IMR-90 (cell line): ENCODE results near the gene PRKCE. TPM values are rescaled to one million over a fixed set of nuclear protein-coding genes. Genes with fewer than 3 reads are reported as not detected.
A peak's percentile ranks its signal among the peaks of the same experiment; 100 is the strongest.

Experiments
- ATAC-seq: fragments of 200-7000 bp; cut with Tn5 transposase; 2 replicates; pipeline ENCODE4 v1.9.1; 2020; ENCODE audit warnings: low read depth, mild to moderate bottlenecking, moderate library complexity
- BruUV-seq: library from RNA; stranded (reverse); fragments of 400-500 nt; replicated peaks from 2 replicates; lab custom pipeline; 2021; lab: Mats Ljungman, UMichigan
- CTCF ChIA-PET: fragments of 300-600 bp; formaldehyde crosslinking; extraction: SDS; loops from one replicate; lab custom pipeline; 2021; ENCODE audit warnings: antibody characterized with exemption; lab: Yijun Ruan, JAX
- POLR2A ChIA-PET: fragments of 300-600 bp; sonication (Branson Sonifier 250); formaldehyde crosslinking; loops from one replicate; lab custom pipeline; 2022; ENCODE audit warnings: antibody characterized with exemption; ENCODE audit not compliant: unreplicated experiment; lab: Charles Lee
- DNase-seq: peaks from one replicate; pipeline ENCODE4 v3.0.0; 2013
- H2AFZ ChIP-seq: replicated peaks from 2 replicates; pipeline ENCODE3; 2013; ENCODE audit warnings: low read length, mild to moderate bottlenecking; ENCODE audit not compliant: poor library complexity
- H2AK5ac ChIP-seq: 2 replicates; pipeline ENCODE4 v1.6.1; 2013; ENCODE audit warnings: low read depth, low read length, inconsistent platforms
- H2AK9ac ChIP-seq: replicated peaks from 2 replicates; pipeline ENCODE3; 2013; ENCODE audit warnings: mild to moderate bottlenecking, low read depth, low read length, moderate library complexity; ENCODE audit not compliant: poor library complexity
- H2BK120ac ChIP-seq: 2 replicates; pipeline ENCODE4 v1.6.1; 2013; ENCODE audit warnings: low read depth, low read length, inconsistent platforms
- H2BK15ac ChIP-seq: 3 replicates; pipeline ENCODE4 v1.6.1; 2013; ENCODE audit warnings: low read depth, low read length, inconsistent platforms
- H2BK20ac ChIP-seq: 2 replicates; pipeline ENCODE4 v1.6.1; 2013; ENCODE audit warnings: low read depth, mild to moderate bottlenecking, inconsistent platforms, low read length, moderate library complexity
- H2BK5ac ChIP-seq: 2 replicates; pipeline ENCODE4 v1.6.1; 2013; ENCODE audit warnings: mild to moderate bottlenecking, low read depth, low read length, inconsistent platforms; ENCODE audit not compliant: poor library complexity, severe bottlenecking
- H3K14ac ChIP-seq: replicated peaks from 2 replicates; pipeline ENCODE4 v1.6.1; 2013; ENCODE audit warnings: low read depth, low read length, inconsistent platforms
- H3K18ac ChIP-seq: 2 replicates; pipeline ENCODE4 v1.6.1; 2013; ENCODE audit warnings: low read depth, low read length, control low read depth
- H3K23ac ChIP-seq: 2 replicates; pipeline ENCODE4 v1.6.1; 2013; ENCODE audit warnings: low read depth, low read length, inconsistent platforms
- H3K27ac ChIP-seq: 2 replicates; pipeline ENCODE4 v1.5.1; 2013; ENCODE audit warnings: mild to moderate bottlenecking, control low read depth, low read length; ENCODE audit not compliant: insufficient read depth
- H3K27me3 ChIP-seq: 2 replicates; pipeline ENCODE4 v1.6.1; 2013; ENCODE audit warnings: low read length; ENCODE audit not compliant: control insufficient read depth, insufficient read depth
- H3K36me3 ChIP-seq: 2 replicates; pipeline ENCODE4 v1.6.1; 2013; ENCODE audit warnings: low read length, mixed read lengths; ENCODE audit not compliant: control insufficient read depth, insufficient read depth
- H3K4ac ChIP-seq: 2 replicates; pipeline ENCODE4 v1.6.1; 2013; ENCODE audit warnings: low read depth, low read length, inconsistent platforms
- H3K4me1 ChIP-seq: 2 replicates; pipeline ENCODE4 v1.6.1; 2013; ENCODE audit warnings: low read length, mixed read lengths; ENCODE audit not compliant: control insufficient read depth, insufficient read depth
- H3K4me2 ChIP-seq: 2 replicates; pipeline ENCODE4 v1.6.1; 2013; ENCODE audit warnings: low read depth, mild to moderate bottlenecking, control low read depth, low read length, moderate library complexity
- H3K4me3 ChIP-seq: 2 replicates; pipeline ENCODE4 v1.5.1; 2013; ENCODE audit warnings: low read depth, mild to moderate bottlenecking, control low read depth, low read length, moderate library complexity; ENCODE audit not compliant: insufficient read depth
- H3K56ac ChIP-seq: 2 replicates; pipeline ENCODE4 v1.6.1; 2013; ENCODE audit warnings: low read length, inconsistent platforms; ENCODE audit not compliant: insufficient read depth; ENCODE audit errors: extremely low read depth
- H3K79me1 ChIP-seq, 2 experiments: 2 replicates each; pipeline ENCODE4 v1.6.1; 2013; ENCODE audit warnings: low read length in 2 of 2, inconsistent platforms in 1 of 2, low read depth in 1 of 2
- H3K9ac ChIP-seq: 2 replicates; pipeline ENCODE4 v1.6.1; 2013; ENCODE audit warnings: low read depth, low read length, control low read depth
- H3K9me1 ChIP-seq: 2 replicates; pipeline ENCODE4 v1.6.1; 2013; ENCODE audit warnings: low read length, inconsistent platforms; ENCODE audit not compliant: insufficient read depth
- H3K9me3 ChIP-seq: 2 replicates; pipeline ENCODE4 v1.6.1; 2013; ENCODE audit warnings: low read length; ENCODE audit not compliant: control insufficient read depth, insufficient read depth
- H4K20me1 ChIP-seq: 2 replicates; pipeline ENCODE4 v1.6.1; 2013; ENCODE audit warnings: low read length, inconsistent platforms; ENCODE audit not compliant: insufficient read depth
- H4K5ac ChIP-seq: 2 replicates; pipeline ENCODE4 v1.6.1; 2013; ENCODE audit warnings: mild to moderate bottlenecking, low read depth, low read length, control low read depth
- H4K8ac ChIP-seq, 2 experiments: 2 replicates each; pipeline ENCODE4 v1.6.1; 2013; ENCODE audit warnings: low read depth in 2 of 2, low read length in 2 of 2, control low read depth in 1 of 2, inconsistent platforms in 1 of 2
- H4K91ac ChIP-seq: 2 replicates; pipeline ENCODE4 v1.6.1; 2013; ENCODE audit warnings: low read depth, low read length, inconsistent platforms; ENCODE audit not compliant: insufficient read depth
- CHD1 ChIP-seq: IDR thresholded peaks from 2 replicates; pipeline ENCODE4 v1.6.1; 2012; ENCODE audit warnings: low read depth, low read length, improper control_type of control experiment
- FOS ChIP-seq: fragments of 150-350 bp; IDR thresholded peaks from 2 replicates; pipeline ENCODE4 v1.6.1; 2016; ENCODE audit warnings: low read depth, low read length
- MAZ ChIP-seq: IDR thresholded peaks from 2 replicates; pipeline ENCODE4 v1.6.1; 2012; ENCODE audit warnings: low read depth, mild to moderate bottlenecking, low read length, improper control_type of control experiment, moderate library complexity, borderline replicate concordance
- MXI1 ChIP-seq: IDR thresholded peaks from 2 replicates; pipeline ENCODE4 v1.6.1; 2012; ENCODE audit warnings: low read depth, mild to moderate bottlenecking, low read length, moderate library complexity, borderline replicate concordance
- RAD21 ChIP-seq: IDR thresholded peaks from 2 replicates; pipeline ENCODE4 v1.6.1; 2012; ENCODE audit warnings: low read length, improper control_type of control experiment
- SMC3 ChIP-seq: fragments of 150-350 bp; IDR thresholded peaks from 2 replicates; pipeline ENCODE4 v1.6.1; 2016; ENCODE audit warnings: low read depth, mild to moderate bottlenecking, antibody characterized with exemption, low read length, moderate library complexity
- WGBS, 2 experiments: methylation state at CpG; one replicate each; pipeline versions ENCODE4 v1.1.5 to v1.1.7; 2013; ENCODE audit warnings: missing lambda C conversion rate in 2 of 2; ENCODE audit not compliant: insufficient read length in 1 of 2; ENCODE audit errors: extremely low coverage in 2 of 2; 5-methylcytosine and 5-hydroxymethylcytosine counted together
- dilution Hi-C: fragments of 300-500 bp; cut with HindIII; formaldehyde crosslinking; loops from one replicate; pipeline ENCODE4 v1.14.3; 2018; ENCODE audit warnings: low sequenced_read_pairs; ENCODE audit not compliant: unreplicated experiment
- in situ Hi-C: fragments of 300-500 bp; cut with MboI; formaldehyde crosslinking; loops from 3 replicates; pipeline ENCODE4 v1.14.3; 2019; ENCODE audit warnings: low sequenced_read_pairs, inconsistent platforms, mixed read lengths
- intact Hi-C: fragments of 100-400 bp; cut with micrococcal nuclease; formaldehyde crosslinking; loops from 2 replicates; pipeline ENCODE4 v1.10.0; 2022
- polyA plus RNA-seq, 3 experiments: library from polyadenylated mRNA; depleted of rRNA; stranded (reverse); fragments of >200 nt; gene quantifications; 2 replicates each; pipeline ENCODE4 v1.2.3, GENCODE V29; 2012; ENCODE audit warnings: low replicate concordance in 1 of 3
- total RNA-seq: library from RNA; depleted of rRNA; stranded (reverse); fragments of >200 nt; gene quantifications from 2 replicates; pipeline ENCODE4 v1.2.3, GENCODE V29; 2012

Gene PRKCE
- total and polyA plus RNA-seq, 2 of the 4 experiments (the other 2 are of a cell fraction) = 8.1 to 32.4 TPM

DNA sequence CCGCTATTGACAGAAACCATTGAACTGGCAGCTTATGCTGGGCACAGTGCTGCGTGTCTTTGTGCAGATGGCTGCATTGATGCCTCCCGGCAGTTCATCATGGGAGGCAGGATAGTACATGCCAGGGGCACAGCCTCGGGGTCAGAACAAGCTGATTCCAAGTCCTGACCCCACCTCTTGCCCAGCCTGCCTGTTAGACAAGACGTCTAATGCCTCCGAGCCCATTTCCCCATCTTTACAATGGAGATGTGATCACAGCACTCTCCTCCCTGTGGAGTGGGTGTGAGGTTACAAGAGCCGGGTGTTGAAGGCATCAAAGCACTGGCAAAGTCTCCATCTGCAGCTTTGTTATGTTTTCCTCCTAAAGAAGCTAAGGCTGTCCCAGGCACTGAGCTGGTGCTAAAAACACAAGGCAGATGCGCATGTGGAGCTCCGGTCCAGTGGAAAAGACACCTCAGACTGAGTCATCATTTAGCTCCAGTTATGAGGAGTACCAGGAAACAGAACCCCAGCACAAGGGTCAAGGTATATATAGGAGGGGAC lies 520.0 kb downstream of the PRKCE start:
- ChIA-PET POLR2A (no interaction called here), CTCF (interaction anchor here (1.4 to 1.6 kb wide), 2 partner anchors 108 to 123 kb away, joined by 4 to 6 read pairs; no protein-coding TSS in a partner anchor)
- Histone ChIP-seq H3K4me3 (no peak overlapping the region), H2BK15ac (peak overlapping the region; percentile 83; the same call in 2 of the 3 replicates), H4K91ac (peak overlapping the region; percentile 60), H3K56ac (no peak overlapping the region), H3K27me3 (no peaks in the 10 kb centered on the region), H3K4me2 (no peak overlapping the region; the same call in 1 of the 2 replicates), H3K14ac (peak overlapping the region; percentile 80), H3K9me3 (no peaks in the 10 kb centered on the region), H3K36me3 (no peaks in the 10 kb centered on the region), H2BK5ac (peak overlapping the region; percentile 70), H3K4me1 (peaks cover 18% of the 10 kb centered on the region), H4K20me1 (no peaks in the 10 kb centered on the region; the same call in 1 of the 2 replicates), H3K9ac (peak overlapping the region; percentile 3; the same call in 1 of the 2 replicates), H4K5ac (peak overlapping the region; percentile 39), H2AK5ac (peak overlapping the region; percentile 93), H2BK120ac (peak overlapping the region; percentile 88), H2AK9ac (peak overlapping the region; percentile 88), H2BK20ac (peak overlapping the region; percentile 93), H3K79me1 (peaks cover 0 to 27% of the 10 kb centered on the region in 2 experiments; a peak in 1 of 4 replicates), H3K23ac (peak overlapping the region; percentile 89), H4K8ac (peak overlapping the region; percentile 4 to 88; a peak in 3 of 4 replicates), H3K18ac (peak overlapping the region; percentile 38), H2AFZ (peak overlapping the region; percentile 88), H3K4ac (peak overlapping the region; percentile 93), H3K9me1 (peaks cover 18% of the 10 kb centered on the region), H3K27ac (peak overlapping the region; percentile 66)
- dilution Hi-C loops (no loop called here), in situ Hi-C loops (no loop called here), intact Hi-C loops (loop anchor here (2.0 kb wide), 1 partner anchor 125 kb away; the partner anchor contains the start of gene EPAS1)
- WGBS, 2 experiments = 28% methylated on average over 3 of the region's 9 CpGs; no CpG with 5 or more reads in 1 of the 2 experiments
- peak; percentile 95 for DNase-seq
- peak; percentile 91 for ATAC-seq
- TF ChIP-seq RAD21 (peak; percentile 24; the same call in 1 of the 2 replicates), MAZ (no peak), MXI1 (no peak), CHD1 (0 out of 2 replicates have a peak, but pooled peaks have one; percentile 80), SMC3 (0 out of 2 replicates have a peak, but pooled peaks have one; percentile 1), FOS (peak; percentile 73)
- no TSS peak for BruUV-seq
